CD4-positive, alpha-beta T cell treated with Interleukin-15 for 4 hours (primary cell): ENCODE data around the gene FYN.
"Not testable (repeated sequence)": the region's sequence is repeated elsewhere in the genome, so short reads cannot be mapped to it uniquely, and the experiment has no call there.

Experiments used
- DNase-seq: peaks from one replicate; pipeline ENCODE4 v3.0.0-alpha.2; 2020; ENCODE audit warnings: low spot score

FYN gene

GRCh38 chr6:111873178-111874024 is at the start of gene FYN:
Gene FYN, minus strand, starts transcription at chr6:111873452. Its CDS starts 153,401 bp downstream, at chr6:111720051.
- peak; percentile 98 for DNase-seq

GRCh38 chr6:111922454-111923297 is 49.4 kb upstream of the FYN start:
- no peak for DNase-seq

GRCh38 chr6:111921103-111921502 is 47.9 kb upstream of the FYN start:
- no peak for DNase-seq

- no peak for DNase-seq
These were observed 47.3 kb upstream of the FYN start for GRCh38 chr6:111920578-111920977.

- no peak for DNase-seq
These were observed 45.6 kb upstream of the FYN start for GRCh38 chr6:111918825-111919224.

- DNase-seq, result no peak
These were observed 43.5 kb upstream of the FYN start for GRCh38 chr6:111916747-111917146.

- no peak for DNase-seq
These were observed 41.4 kb upstream of the FYN start for GRCh38 chr6:111914617-111915016.

GRCh38 chr6:111912904-111913303 is 39.7 kb upstream of the FYN start:
- no peak for DNase-seq

- DNase-seq, result no peak
These were observed 38.2 kb upstream of the FYN start for GRCh38 chr6:111911428-111911827.

GRCh38 chr6:111909238-111909637 is 36.0 kb upstream of the FYN start:
- DNase-seq, result no peak

- not testable (repeated sequence) for DNase-seq
These were observed 35.1 kb upstream of the FYN start for GRCh38 chr6:111908365-111908764.

- DNase-seq, result no peak
These were observed 27.5 kb upstream of the FYN start for GRCh38 chr6:111900735-111901134.

- DNase-seq, result no peak
These were observed 26.3 kb upstream of the FYN start for GRCh38 chr6:111899531-111899930.

- no peak for DNase-seq
These were observed 25.2 kb upstream of the FYN start for GRCh38 chr6:111898452-111898851.

GRCh38 chr6:111894951-111895350 is 21.7 kb upstream of the FYN start:
- no peak for DNase-seq

- no peak for DNase-seq
These were observed 21.0 kb upstream of the FYN start for GRCh38 chr6:111894272-111894671.

- DNase-seq, result no peak
These were observed 19.2 kb upstream of the FYN start for GRCh38 chr6:111892431-111892830.

- no peak for DNase-seq
These were observed 17.7 kb upstream of the FYN start for GRCh38 chr6:111890988-111891387.

GRCh38 chr6:111888928-111889695 is 15.9 kb upstream of the FYN start:
- no peak for DNase-seq

- DNase-seq, result not testable (repeated sequence)
These were observed 13.5 kb upstream of the FYN start for GRCh38 chr6:111886793-111887192.

GRCh38 chr6:111885373-111886027 is 12.2 kb upstream of the FYN start:
- DNase-seq, result no peak

- DNase-seq, result no peak
These were observed 10.8 kb upstream of the FYN start for GRCh38 chr6:111884068-111884467.
